ENCODE results near the gene PANK4.
A peak's percentile ranks its signal among the peaks of the same experiment; 100 is the strongest.
"Not testable (repeated sequence)": the region's sequence is repeated elsewhere in the genome, so short reads cannot be mapped to it uniquely, and the experiment has no call there.

The PANK4 gene

GRCh38 chr1:2473198-2473597 lies 53.2 kb downstream of the PANK4 start:
- DNase-seq = no peak

- DNase-seq = no peak
These were observed 53.7 kb downstream of the PANK4 start for GRCh38 chr1:2472561-2473177.

- DNase-seq = no peak
These were observed 54.3 kb downstream of the PANK4 start for GRCh38 chr1:2472109-2472508.

GRCh38 chr1:2471587-2472001 lies 54.8 kb downstream of the PANK4 start:
- DNase-seq = no peak

GRCh38 chr1:2471159-2471471 lies 55.3 kb downstream of the PANK4 start:
- DNase-seq = no peak

GRCh38 chr1:2470290-2471158 lies 55.9 kb downstream of the PANK4 start:
- DNase-seq = no peak

GRCh38 chr1:2469103-2469940 lies 57.1 kb downstream of the PANK4 start:
- DNase-seq = no peak

GRCh38 chr1:2468540-2468939 lies 57.9 kb downstream of the PANK4 start:
- DNase-seq = no peak

- peak; percentile 6 to 26 for DNase-seq
These were observed 58.3 kb downstream of the PANK4 start for GRCh38 chr1:2468041-2468472.

- peak; percentile 5 to 13 for DNase-seq
These were observed 59.3 kb downstream of the PANK4 start for GRCh38 chr1:2466958-2467554.

GRCh38 chr1:2466270-2466665 lies 60.1 kb downstream of the PANK4 start:
- no peak for DNase-seq

GRCh38 chr1:2465371-2466269 lies 60.8 kb downstream of the PANK4 start:
- no peak for DNase-seq

- no peak for DNase-seq
These were observed 63.0 kb downstream of the PANK4 start for GRCh38 chr1:2463396-2463795.

- DNase-seq = no peak
These were observed 63.6 kb downstream of the PANK4 start for GRCh38 chr1:2462819-2463218.

- DNase-seq = no peak
These were observed 65.2 kb downstream of the PANK4 start for GRCh38 chr1:2460996-2461751.

- DNase-seq = no peak
These were observed 66.2 kb downstream of the PANK4 start for GRCh38 chr1:2460203-2460602.

- DNase-seq = no peak
These were observed 66.6 kb downstream of the PANK4 start for GRCh38 chr1:2459757-2460156.

- DNase-seq = not testable (repeated sequence)
These were observed 67.2 kb downstream of the PANK4 start for GRCh38 chr1:2459102-2459753.

- no peak for DNase-seq
These were observed 67.7 kb downstream of the PANK4 start for GRCh38 chr1:2458687-2459086.

All from activated CD4-positive, alpha-beta T cell treated with anti-CD3 and anti-CD28 coated beads, Interleukin-2, amount 50 U/mL, for 4 hours (primary cell).